ENCODE results near the gene TXNRD2. TPM values are rescaled to one million over a fixed set of nuclear protein-coding genes. Genes with fewer than 3 reads are reported as not detected.

Gene TXNRD2
- total RNA-seq, 2 experiments from 2014 or later = 24.7 to 28.9 TPM

- no peaks in the 10 kb centered on the region for H4K20me1 ChIP-seq (ENCODE audit: insufficient read depth, low read length)
- intact Hi-C loops (cut with micrococcal nuclease; ENCODE audit: unreplicated experiment) = no loop called here
- H3K4me2 ChIP-seq (ENCODE audit: low read length) = no peak overlapping the region
- ChIA-PET CTCF (ENCODE audit: unreplicated experiment) (no interaction called here), POLR2A (no interaction called here)
- H2AFZ ChIP-seq (ENCODE audit: low read length) = no peak overlapping the region
- peaks cover 25% of the 10 kb centered on the region for H3K4me1 ChIP-seq (ENCODE audit: insufficient read depth, low read length, poor library complexity, severe bottlenecking)
- H3K36me3 ChIP-seq (ENCODE audit: insufficient read depth, low read length) = peaks cover 8% of the 10 kb centered on the region
- no TSS peak for BruUV-seq (replicated peaks)
- TF ChIP-seq EZH2phosphoT487 (IDR thresholded peaks at IDR 0.05; ENCODE audit: borderline replicate concordance, low read depth, low read length) (no peak), CTCF (conservative IDR thresholded peaks at IDR 0.05; ENCODE audit: low read length) (no peak)
- H3K27ac ChIP-seq (ENCODE audit: low read depth, low read length, poor library complexity, severe bottlenecking) = no peak overlapping the region
- H3K4me3 ChIP-seq (ENCODE audit: low read depth, low read length, poor library complexity, severe bottlenecking) = no peak overlapping the region
- H3K79me2 ChIP-seq (ENCODE audit: insufficient read depth, low read depth, low read length) = peaks cover 22% of the 10 kb centered on the region; the same call in 1 of the 2 replicates
- no peaks in the 10 kb centered on the region; the same call in 1 of the 2 replicates for H3K9me3 ChIP-seq (ENCODE audit: low read length)
- H3K9me2 ChIP-seq (ENCODE audit: insufficient read depth, low read length) = no peaks in the 10 kb centered on the region
- no peak for DNase-seq (ENCODE audit: low spot score)
Observed at GRCh38 chr22:19859861-19860510, 81.6 kb downstream of the TXNRD2 start.

GRCh38 chr22:19857382-19857781, 84.2 kb downstream of the TXNRD2 start:
- no peak overlapping the region for H3K27ac ChIP-seq (ENCODE audit: low read depth, low read length, poor library complexity, severe bottlenecking)
- H3K4me2 ChIP-seq (ENCODE audit: low read length) = 0 out of 2 replicates have a peak overlapping the region, but pooled peaks have one; percentile 82
- H3K79me2 ChIP-seq (ENCODE audit: insufficient read depth, low read depth, low read length) = peaks cover 44% of the 10 kb centered on the region
- 0 out of 2 replicates have a peak, but pooled peaks cover 9% of the 10 kb centered on the region for H4K20me1 ChIP-seq (ENCODE audit: insufficient read depth, low read length)
- DNase-seq (ENCODE audit: low spot score) = no peak
- peaks cover 28% of the 10 kb centered on the region for H3K36me3 ChIP-seq (ENCODE audit: insufficient read depth, low read length)
- intact Hi-C loops (cut with micrococcal nuclease; ENCODE audit: unreplicated experiment) = no loop called here
- peaks cover 36% of the 10 kb centered on the region for H3K4me1 ChIP-seq (ENCODE audit: insufficient read depth, low read length, poor library complexity, severe bottlenecking)
- H3K4me3 ChIP-seq (ENCODE audit: low read depth, low read length, poor library complexity, severe bottlenecking) = no peak overlapping the region
- ChIA-PET POLR2A (no interaction called here), CTCF (ENCODE audit: unreplicated experiment) (no interaction called here)
- BruUV-seq (replicated peaks) = no TSS peak
- TF ChIP-seq EZH2phosphoT487 (IDR thresholded peaks at IDR 0.05; ENCODE audit: borderline replicate concordance, low read depth, low read length) (no peak), CTCF (conservative IDR thresholded peaks at IDR 0.05; ENCODE audit: low read length) (no peak)
- H2AFZ ChIP-seq (ENCODE audit: low read length) = no peak overlapping the region
- H3K9me2 ChIP-seq (ENCODE audit: insufficient read depth, low read length) = no peaks in the 10 kb centered on the region
- no peaks in the 10 kb centered on the region; the same call in 1 of the 2 replicates for H3K9me3 ChIP-seq (ENCODE audit: low read length)

Data from OCI-LY7 (cell line).